OCI-LY1 (cell line): ENCODE measurements around the gene XCR1.

ENCODE experiments used
- EZH2 ChIP-seq: fragments of 200-600 bp; sonication (generic), shearing (Covaris generic); IDR thresholded peaks from 2 replicates; pipeline ENCODE4 v1.8.0; 2017; ENCODE audit warnings: borderline replicate concordance, mixed run types, mild to moderate bottlenecking, antibody characterized with exemption, low read length, moderate library complexity, mixed read lengths
- TF ChIP-seq, protein P1 (sequence below): fragments of 200-600 bp; sonication (generic), shearing (Covaris generic); IDR thresholded peaks from 2 replicates; pipeline ENCODE4 v1.5.1; 2017; ENCODE audit warnings: mild to moderate bottlenecking, antibody characterized with exemption, low read length, moderate library complexity, mixed read lengths

DNA sequence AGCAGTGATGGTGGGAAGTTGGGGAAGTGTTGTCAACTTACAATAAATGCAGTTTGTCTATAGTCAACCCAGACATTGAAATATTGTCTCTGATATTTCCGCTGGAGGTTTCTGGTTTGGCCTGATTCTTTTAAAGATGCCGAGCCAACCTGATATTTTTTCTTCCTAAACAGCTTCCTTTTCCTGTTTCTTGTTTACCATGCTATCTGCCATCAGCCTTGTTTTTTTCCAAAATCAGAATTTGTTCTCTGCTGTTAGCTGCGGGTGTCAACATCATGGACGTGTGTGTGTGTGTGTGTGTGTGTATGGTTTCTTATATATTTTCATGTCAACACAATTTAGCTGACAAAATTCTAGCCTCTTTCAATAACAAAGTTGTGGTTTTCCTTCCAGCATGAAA lies 41.2 kb upstream of the XCR1 start:
- TF ChIP-seq, protein P1, sequence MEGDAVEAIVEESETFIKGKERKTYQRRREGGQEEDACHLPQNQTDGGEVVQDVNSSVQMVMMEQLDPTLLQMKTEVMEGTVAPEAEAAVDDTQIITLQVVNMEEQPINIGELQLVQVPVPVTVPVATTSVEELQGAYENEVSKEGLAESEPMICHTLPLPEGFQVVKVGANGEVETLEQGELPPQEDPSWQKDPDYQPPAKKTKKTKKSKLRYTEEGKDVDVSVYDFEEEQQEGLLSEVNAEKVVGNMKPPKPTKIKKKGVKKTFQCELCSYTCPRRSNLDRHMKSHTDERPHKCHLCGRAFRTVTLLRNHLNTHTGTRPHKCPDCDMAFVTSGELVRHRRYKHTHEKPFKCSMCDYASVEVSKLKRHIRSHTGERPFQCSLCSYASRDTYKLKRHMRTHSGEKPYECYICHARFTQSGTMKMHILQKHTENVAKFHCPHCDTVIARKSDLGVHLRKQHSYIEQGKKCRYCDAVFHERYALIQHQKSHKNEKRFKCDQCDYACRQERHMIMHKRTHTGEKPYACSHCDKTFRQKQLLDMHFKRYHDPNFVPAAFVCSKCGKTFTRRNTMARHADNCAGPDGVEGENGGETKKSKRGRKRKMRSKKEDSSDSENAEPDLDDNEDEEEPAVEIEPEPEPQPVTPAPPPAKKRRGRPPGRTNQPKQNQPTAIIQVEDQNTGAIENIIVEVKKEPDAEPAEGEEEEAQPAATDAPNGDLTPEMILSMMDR = no peak
- no peak for TF ChIP-seq EZH2
